HAP-1 (cell line): ENCODE measurements around the gene SLC30A3.

Source experiments
- DNase-seq, 2 experiments: peaks; one replicate each; pipeline ENCODE4 v3.0.0-alpha.2; 2016 to 2020; ENCODE audit warnings: low spot score in 2 of 2
- H3K27me3 ChIP-seq: fragments of 250-450 bp; sonication (Bioruptor Pico); 2 replicates; pipeline ENCODE4 v1.5.1; 2020; ENCODE audit warnings: low read depth, mild to moderate bottlenecking, moderate library complexity
- H3K36me3 ChIP-seq: fragments of 250-450 bp; sonication (Bioruptor Pico); replicated peaks from 2 replicates; pipeline ENCODE4 v1.5.1; 2020; ENCODE audit warnings: mild to moderate bottlenecking
- H3K4me1 ChIP-seq: fragments of 250-450 bp; sonication (Bioruptor Pico); 2 replicates; pipeline ENCODE4 v1.5.1; 2020; ENCODE audit warnings: mild to moderate bottlenecking
- H3K4me3 ChIP-seq: fragments of 250-450 bp; sonication (Bioruptor Pico); 2 replicates; pipeline ENCODE4 v1.5.1; 2020; ENCODE audit warnings: mild to moderate bottlenecking, moderate library complexity
- H3K9me3 ChIP-seq: fragments of 250-450 bp; sonication (Bioruptor Pico); 2 replicates; pipeline ENCODE4 v1.5.1; 2020; ENCODE audit warnings: mild to moderate bottlenecking, moderate library complexity
- in situ Hi-C: fragments of 300-500 bp; cut with MboI; formaldehyde crosslinking; loops from 3 replicates; pipeline ENCODE4 v1.14.3; 2020; ENCODE audit warnings: low sequenced_read_pairs, inconsistent platforms, mixed read lengths

SLC30A3 gene

GRCh38 chr2:27208486-27209050 lies 54.3 kb downstream of the SLC30A3 start:
- DNase-seq: peak in 1 of 2 experiments; percentile 33
- in situ Hi-C loops: no loop called here
- H3K36me3 ChIP-seq: peaks cover 60% of the 10 kb centered on the region

GRCh38 chr2:27206346-27206745 lies 56.5 kb downstream of the SLC30A3 start:
- Histone ChIP-seq H3K9me3 (no peaks in the 10 kb centered on the region), H3K36me3 (peaks cover 75% of the 10 kb centered on the region), H3K27me3 (no peaks in the 10 kb centered on the region), H3K4me3 (no peak overlapping the region), H3K4me1 (peaks cover 16% of the 10 kb centered on the region)
- DNase-seq: no peak
- in situ Hi-C loops: no loop called here

More at GRCh38 chr2:27208486-27209050, 54.3 kb downstream of the SLC30A3 start:
- Histone ChIP-seq H3K4me1 (peaks cover 24% of the 10 kb centered on the region), H3K9me3 (no peaks in the 10 kb centered on the region), H3K4me3 (no peak overlapping the region), H3K27me3 (no peaks in the 10 kb centered on the region)

GRCh38 chr2:27205206-27205605 lies 57.6 kb downstream of the SLC30A3 start:
- in situ Hi-C loops: no loop called here
- Histone ChIP-seq H3K9me3 (no peaks in the 10 kb centered on the region), H3K4me3 (no peak overlapping the region), H3K4me1 (peaks cover 11% of the 10 kb centered on the region), H3K36me3 (peaks cover 80% of the 10 kb centered on the region), H3K27me3 (no peaks in the 10 kb centered on the region)
- DNase-seq: no peak

- in situ Hi-C loops: no loop called here
- Histone ChIP-seq H3K4me3 (no peak overlapping the region), H3K27me3 (no peaks in the 10 kb centered on the region), H3K9me3 (no peaks in the 10 kb centered on the region), H3K36me3 (peaks cover 86% of the 10 kb centered on the region), H3K4me1 (peaks cover 7% of the 10 kb centered on the region)
- no peak for DNase-seq
Measured at GRCh38 chr2:27204566-27204965, 58.3 kb downstream of the SLC30A3 start.

GRCh38 chr2:27203741-27204140 lies 59.1 kb downstream of the SLC30A3 start:
- DNase-seq: no peak
- Histone ChIP-seq H3K4me3 (no peak overlapping the region), H3K27me3 (no peaks in the 10 kb centered on the region), H3K36me3 (peaks cover 88% of the 10 kb centered on the region), H3K4me1 (no peaks in the 10 kb centered on the region; the same call in 1 of the 2 replicates), H3K9me3 (no peaks in the 10 kb centered on the region)
- in situ Hi-C loops: no loop called here
